ENCODE results near the gene POMGNT2.

DNA sequence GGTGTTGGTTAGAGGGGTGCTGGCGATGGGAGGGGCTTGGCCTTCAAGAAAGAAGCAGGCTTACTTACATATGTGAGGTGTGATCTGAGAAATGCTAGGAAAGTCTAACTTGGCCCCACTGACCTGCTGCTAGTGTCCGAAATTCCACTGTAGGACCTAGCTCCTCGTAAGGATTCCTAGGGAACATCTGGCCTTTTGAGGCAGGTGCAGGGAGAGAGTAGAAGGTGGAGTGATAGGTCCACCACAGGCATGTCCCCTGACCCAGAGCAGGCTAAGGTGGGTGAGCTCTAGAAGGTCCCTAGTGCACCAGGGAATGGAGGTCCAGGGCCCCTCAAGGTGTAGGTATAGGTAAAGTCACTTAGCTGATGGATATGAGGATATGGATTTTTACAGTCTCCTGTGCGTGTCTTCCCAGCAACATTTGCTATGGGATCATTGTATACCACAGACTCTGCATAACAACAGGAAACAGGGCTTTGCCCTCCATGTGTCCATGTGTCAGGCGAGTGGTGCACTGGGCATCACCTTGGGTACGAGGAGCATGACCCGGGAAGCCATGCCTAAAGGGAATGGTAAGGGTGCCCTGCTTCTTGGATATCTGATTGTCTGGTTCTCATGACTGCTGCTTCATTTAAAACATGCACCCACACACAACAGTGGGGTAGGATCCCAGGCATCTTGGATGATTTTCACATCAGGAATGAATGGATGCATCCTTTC lies 32.6 kb downstream of the POMGNT2 start:
- TF ChIP-seq, protein P1, sequence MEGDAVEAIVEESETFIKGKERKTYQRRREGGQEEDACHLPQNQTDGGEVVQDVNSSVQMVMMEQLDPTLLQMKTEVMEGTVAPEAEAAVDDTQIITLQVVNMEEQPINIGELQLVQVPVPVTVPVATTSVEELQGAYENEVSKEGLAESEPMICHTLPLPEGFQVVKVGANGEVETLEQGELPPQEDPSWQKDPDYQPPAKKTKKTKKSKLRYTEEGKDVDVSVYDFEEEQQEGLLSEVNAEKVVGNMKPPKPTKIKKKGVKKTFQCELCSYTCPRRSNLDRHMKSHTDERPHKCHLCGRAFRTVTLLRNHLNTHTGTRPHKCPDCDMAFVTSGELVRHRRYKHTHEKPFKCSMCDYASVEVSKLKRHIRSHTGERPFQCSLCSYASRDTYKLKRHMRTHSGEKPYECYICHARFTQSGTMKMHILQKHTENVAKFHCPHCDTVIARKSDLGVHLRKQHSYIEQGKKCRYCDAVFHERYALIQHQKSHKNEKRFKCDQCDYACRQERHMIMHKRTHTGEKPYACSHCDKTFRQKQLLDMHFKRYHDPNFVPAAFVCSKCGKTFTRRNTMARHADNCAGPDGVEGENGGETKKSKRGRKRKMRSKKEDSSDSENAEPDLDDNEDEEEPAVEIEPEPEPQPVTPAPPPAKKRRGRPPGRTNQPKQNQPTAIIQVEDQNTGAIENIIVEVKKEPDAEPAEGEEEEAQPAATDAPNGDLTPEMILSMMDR (IDR thresholded peaks at IDR 0.05; ENCODE audit: low read length): no peak
- no peak for TF ChIP-seq EZH2 (IDR thresholded peaks at IDR 0.05; ENCODE audit: borderline replicate concordance, low read length)
